ENCODE results near the gene SLC29A1.
A peak's percentile ranks its signal among the peaks of the same experiment; 100 is the strongest.

SLC29A1 gene

DNA sequence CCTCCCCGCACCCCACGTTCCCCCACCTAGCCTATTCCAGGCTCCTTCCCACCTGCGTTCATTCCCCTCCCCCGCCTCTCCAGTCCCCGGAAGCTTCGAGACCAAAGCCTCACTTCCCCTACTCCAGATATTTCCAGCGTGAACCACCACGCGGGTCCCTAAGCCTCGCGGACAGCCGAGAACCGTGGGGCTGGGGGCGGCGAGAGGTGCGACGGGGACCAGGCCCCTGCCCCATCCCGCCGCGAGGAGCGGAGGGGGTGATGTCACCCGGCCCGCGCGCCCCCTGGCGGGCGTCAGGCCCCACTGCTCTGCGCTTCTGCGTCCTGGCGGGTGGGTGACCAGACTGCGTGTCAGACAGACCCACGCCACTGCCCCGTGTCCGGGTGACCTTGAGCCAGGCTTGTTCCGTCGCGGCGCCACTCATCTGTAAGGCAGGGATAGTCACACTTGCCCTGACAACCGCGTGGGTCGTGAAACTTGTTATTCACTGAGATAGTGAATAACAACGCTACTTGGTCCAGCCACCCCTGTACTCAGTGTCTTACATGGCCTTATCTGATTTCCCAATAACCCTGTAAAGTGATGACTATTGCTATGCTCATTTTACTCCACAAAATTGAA is 14.5 kb downstream of the SLC29A1 start:
- peak; percentile 74 for DNase-seq

DNA sequence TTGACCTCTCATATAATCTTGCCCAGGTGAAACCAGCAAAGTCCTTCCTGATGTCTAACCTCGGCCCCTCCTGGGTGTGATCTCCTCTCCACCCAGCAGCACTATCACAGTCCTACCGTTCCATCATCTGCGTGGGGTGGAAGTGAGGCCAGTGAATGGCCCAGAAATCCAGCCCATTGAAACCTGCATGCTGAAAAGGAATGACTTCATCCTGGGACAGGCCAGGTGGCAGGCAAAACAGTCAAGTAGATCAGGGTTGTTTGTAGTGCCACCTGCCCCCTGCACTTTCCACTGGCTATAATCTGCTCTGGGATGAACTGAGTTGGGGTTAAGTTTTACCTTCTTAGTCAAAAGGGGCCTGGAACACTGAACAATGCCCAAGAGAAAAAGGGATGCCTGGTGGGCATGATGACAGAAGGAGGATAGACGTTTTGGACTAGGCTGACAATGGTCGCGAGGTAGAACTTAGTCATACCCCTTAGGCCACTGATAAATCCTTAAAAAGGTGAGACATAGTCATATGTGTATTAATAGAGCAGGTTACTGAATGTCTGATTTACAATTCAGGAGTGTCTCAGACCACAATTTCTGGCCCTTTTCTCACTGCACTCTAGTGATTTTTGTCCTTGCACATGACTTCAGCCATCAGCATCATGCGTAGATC is 15.4 kb downstream of the SLC29A1 start:
- no peak for DNase-seq

DNA sequence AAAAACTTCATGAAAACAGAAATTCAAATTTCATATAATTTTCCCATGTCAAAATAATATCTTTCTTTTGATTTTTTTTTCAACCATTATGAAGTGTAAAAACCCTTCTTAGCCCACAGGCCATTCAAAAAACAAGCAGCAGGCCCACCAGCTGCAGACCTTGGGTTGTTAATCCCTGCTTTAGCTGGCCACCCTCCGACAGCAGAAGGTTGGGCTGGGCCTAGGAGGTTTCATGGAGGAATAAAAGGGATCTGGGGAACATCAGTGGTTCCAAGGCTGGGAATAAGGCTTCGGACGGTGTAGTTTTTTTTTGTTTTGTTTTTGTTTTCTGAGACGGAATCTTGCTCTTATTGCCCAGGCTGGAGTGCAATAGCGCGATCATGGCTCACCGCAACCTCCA is 19.9 kb downstream of the SLC29A1 start:
- DNase-seq: no peak

DNA sequence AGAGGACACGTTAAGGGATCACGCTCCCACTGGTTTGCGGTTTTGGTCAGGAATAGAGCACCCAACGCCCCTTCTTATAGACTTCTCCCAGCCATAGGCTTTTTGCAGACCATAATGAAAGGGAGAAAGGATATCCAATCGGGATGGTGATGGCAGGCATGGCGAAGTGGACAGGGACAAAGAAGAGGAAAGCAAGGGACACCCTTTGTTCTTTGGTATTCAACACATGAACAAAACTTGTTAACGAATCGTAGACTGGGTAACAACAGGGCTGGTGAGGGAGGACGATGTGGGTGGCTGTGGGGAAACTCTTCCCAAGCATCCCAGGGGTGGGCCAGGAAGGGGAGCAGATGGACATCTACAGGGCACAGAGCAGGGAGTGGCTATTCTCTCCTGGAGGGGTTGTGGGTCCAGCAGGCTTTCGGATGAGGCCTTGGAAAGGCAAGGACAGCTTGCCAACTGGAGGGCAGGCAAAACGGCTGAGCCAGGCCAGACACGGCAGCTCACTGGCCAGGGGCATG is 22.1 kb downstream of the SLC29A1 start:
- DNase-seq: no peak

DNA sequence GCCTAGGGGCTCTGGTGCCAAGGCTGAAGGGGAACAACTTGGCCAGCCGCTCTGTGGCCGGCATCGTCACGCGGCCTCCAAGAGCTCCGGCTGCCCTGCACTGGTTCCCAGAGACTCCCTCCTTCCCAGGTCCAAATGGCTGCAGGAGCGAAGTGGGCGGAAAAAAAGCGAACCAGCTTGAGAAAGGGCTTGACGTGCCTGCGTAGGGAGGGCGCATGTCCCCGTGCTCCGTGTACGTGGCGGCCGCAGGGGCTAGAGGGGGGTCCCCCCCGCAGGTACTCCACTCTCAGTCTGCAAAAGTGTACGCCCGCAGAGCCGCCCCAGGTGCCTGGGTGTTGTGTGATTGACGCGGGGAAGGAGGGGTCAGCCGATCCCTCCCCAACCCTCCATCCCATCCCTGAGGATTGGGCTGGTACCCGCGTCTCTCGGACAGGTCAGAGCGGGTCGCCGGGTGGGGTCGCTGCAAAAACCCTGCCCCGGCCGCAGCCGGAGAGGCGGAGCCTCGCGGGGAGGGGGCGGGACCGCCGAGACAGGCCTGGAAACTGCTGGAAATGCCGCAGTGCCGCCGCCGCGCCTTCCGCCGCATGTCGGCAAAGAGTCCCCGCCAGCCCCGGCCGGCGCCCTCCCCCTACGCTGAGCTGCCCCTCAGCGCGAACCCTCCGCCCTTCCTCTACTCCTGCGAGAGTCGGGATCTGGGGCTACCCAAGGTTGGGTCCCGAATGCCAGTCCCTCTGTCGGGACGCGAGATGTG is 22.7 kb downstream of the SLC29A1 start:
- DNase-seq: peak; percentile 64

DNA sequence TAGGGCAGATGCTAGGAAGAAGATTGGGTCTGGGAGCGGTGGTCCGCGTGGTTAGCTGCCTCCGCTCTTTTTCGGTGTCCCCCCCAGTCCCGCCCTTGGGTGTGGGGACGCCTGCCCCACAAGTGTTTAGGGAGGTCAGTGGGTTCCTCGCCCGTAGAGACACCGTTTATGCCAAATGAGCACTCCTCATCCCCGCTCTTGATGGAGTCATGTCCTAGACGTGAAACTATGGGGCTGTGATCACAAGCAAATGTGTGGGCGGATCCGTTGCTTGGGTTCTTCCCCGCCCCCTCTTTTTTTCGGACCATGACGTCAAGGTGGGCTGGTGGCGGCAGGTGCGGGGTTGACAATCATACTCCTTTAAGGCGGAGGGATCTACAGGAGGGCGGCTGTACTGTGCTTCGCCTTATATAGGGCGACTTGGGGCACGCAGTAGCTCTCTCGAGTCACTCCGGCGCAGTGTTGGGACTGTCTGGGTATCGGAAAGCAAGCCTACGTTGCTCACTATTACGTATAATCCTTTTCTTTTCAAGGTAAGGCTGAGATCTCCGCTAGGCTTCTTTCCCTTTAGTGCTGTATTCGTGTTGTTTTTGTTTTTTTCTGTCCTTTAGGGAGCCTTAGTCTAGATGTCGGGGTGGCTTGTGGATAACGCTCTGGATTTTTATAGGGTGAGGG is 23.4 kb downstream of the SLC29A1 start, which contains the start of gene HSP90AB1:
Gene HSP90AB1, plus strand, starts transcription at position 439 of the 675 bp plus-strand sequence. CDS start 1,529 bp downstream, outside the sequence.
- DNase-seq: peak; percentile 98

DNA sequence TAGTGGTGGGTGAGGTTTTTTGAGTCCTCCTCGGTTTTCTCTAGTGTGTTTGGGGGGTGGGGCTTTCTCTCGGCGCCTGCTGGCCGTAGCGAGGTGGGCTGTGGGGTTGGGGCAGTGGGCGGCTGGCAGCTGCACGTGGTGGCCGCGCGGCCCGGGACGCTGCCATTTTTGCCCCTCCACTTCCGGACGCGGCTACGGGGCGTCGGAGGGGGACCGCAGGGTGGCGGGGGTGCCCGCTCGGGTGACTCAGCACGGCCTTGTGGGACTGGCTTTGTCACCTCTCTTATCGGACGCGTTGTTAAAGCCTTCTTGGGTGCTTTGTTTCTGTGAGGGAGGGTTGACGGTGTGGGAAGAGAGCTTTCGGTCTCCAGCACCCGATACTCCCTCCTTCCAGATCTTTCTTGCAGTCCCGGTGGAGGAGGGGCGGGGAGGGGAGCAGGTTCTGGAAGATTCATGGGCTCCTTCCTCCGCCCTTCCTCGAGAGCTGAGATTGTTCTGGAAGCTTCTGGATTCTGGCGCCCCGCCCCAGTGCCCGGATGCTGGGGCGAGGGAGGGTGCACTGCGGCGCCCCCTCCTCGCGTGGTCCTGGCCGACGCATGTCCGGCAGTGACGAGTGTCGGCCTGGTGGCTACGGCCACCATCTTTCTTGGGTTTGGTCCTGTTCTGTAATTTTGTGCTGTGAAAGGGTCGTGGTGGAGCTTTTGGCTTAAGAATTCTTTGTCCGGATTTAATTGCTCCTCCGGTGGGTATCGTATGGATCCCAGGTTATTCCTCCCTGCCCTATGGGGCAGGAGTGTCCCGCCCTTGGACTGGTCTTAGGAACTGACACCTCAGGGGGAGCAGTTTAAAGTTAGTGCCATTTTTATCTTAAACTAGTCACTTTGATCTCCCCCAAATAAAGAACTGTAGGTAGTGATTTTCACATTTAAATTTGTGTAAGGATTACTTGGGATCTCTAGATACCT is 24.2 kb downstream of the SLC29A1 start:
- peak; percentile 88 for DNase-seq

DNA sequence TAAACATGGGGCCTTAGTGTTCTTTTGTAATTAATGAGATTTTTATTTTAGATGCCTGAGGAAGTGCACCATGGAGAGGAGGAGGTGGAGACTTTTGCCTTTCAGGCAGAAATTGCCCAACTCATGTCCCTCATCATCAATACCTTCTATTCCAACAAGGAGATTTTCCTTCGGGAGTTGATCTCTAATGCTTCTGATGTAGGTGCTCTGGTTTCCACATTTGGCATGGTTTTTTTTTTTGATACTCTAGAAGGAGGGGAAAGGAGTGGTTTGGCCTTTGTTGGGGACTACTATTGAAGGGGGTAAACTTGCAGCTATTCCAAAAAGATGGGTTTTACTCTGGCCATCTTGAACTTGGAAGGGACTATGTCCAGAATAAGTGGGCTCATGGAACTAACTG is 25.2 kb downstream of the SLC29A1 start:
- no peak for DNase-seq

DNA sequence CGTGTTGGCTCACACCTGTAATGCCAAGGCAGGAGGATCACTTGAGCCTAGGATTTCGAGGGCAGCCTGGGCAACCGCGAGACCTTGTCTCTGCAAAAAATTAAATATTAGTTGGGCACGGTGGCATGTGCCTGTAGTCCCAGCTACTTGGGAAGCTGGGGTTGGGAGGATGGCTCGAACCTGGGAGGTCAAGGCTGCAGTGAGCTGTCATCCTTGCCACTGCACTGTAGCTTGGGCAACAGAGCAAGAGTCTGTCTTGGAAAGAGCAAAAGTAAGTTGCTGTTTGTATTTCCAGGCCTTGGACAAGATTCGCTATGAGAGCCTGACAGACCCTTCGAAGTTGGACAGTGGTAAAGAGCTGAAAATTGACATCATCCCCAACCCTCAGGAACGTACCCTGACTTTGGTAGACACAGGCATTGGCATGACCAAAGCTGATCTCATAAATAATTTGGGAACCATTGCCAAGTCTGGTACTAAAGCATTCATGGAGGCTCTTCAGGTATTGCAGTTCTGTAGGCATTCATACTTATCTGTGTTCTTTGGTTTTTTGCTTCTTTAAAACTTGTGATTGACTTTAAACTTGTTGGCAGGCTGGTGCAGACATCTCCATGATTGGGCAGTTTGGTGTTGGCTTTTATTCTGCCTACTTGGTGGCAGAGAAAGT is 25.8 kb downstream of the SLC29A1 start:
- no peak for DNase-seq

DNA sequence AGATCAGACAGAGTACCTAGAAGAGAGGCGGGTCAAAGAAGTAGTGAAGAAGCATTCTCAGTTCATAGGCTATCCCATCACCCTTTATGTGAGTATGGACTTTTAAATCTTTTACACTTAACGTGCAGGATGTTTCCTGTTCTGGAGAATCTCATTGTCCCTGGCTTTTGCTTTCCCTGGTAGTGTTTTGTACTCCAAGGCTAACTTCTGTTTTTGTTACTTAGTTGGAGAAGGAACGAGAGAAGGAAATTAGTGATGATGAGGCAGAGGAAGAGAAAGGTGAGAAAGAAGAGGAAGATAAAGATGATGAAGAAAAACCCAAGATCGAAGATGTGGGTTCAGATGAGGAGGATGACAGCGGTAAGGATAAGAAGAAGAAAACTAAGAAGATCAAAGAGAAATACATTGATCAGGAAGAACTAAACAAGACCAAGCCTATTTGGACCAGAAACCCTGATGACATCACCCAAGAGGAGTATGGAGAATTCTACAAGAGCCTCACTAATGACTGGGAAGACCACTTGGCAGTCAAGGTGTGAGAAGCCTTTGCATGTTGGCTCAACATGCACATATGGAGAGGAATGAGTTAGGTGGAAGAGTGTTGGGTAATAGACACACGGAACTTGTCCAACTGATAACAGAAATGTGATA is 26.8 kb downstream of the SLC29A1 start:
- DNase-seq: no peak

DNA sequence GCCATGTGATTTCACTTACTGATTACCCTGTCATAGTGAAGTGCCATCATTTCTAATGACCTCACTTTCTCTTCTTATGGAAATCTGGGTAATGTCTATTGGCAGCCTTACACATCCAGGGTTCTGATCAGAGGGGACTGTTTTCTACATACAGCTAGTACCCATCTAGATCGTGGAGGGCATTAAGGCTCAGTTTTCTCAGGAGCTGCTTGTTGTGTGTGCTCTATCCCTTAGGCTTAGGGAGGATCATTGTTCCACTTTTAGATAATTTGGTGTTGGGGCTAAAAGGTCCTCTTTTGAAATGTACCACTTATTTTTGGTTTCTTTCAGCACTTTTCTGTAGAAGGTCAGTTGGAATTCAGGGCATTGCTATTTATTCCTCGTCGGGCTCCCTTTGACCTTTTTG is 27.3 kb downstream of the SLC29A1 start:
- no peak for DNase-seq

DNA sequence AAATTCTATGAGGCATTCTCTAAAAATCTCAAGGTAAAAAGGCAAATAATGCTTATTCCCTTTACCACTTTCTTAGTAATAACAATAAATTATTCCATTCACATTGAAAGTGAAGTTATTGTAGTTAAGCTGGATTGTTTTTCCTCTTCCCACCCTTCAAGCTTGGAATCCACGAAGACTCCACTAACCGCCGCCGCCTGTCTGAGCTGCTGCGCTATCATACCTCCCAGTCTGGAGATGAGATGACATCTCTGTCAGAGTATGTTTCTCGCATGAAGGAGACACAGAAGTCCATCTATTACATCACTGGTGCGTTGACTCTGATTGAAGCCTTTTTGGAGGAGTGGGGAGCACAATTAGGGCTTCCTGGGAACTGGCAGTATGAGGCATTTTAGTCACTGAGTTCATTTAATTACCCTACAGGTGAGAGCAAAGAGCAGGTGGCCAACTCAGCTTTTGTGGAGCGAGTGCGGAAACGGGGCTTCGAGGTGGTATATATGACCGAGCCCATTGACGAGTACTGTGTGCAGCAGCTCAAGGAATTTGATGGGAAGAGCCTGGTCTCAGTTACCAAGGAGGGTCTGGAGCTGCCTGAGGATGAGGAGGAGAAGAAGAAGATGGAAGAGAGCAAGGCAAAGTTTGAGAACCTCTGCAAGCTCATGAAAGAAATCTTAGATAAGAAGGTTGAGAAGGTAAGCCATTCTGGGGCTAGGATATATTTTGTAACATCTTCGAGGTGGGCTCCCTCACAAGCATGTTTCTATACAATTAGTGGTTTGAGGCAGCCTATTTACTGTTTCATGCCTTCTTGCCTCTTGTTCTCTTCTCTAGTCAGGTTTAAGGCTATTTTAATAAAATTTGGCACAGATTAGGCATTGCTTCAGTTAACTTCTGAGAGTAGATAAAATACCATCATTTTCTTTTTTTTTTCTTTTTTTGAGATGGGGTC is 28.5 kb downstream of the SLC29A1 start:
- no peak for DNase-seq

DNA sequence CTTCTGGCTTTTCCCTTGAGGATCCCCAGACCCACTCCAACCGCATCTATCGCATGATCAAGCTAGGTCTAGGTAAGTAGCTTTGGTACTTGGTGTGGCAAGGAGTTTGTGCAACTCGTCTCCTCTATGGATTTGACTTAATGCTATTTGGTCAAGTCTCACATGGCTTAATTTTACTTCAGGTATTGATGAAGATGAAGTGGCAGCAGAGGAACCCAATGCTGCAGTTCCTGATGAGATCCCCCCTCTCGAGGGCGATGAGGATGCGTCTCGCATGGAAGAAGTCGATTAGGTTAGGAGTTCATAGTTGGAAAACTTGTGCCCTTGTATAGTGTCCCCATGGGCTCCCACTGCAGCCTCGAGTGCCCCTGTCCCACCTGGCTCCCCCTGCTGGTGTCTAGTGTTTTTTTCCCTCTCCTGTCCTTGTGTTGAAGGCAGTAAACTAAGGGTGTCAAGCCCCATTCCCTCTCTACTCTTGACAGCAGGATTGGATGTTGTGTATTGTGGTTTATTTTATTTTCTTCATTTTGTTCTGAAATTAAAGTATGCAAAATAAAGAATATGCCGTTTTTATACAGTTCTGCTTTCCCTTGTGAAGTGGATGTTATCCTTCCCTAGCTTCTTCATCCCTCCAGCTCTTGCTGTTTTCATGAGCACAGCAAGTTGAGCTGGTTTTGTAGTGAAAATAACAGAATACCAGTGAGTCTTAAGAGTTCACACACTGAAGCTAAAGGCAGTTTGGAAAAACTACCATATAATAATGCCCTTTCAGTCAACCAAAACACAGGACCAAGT is 30.1 kb downstream of the SLC29A1 start:
- peak; percentile 82 for DNase-seq

DNA sequence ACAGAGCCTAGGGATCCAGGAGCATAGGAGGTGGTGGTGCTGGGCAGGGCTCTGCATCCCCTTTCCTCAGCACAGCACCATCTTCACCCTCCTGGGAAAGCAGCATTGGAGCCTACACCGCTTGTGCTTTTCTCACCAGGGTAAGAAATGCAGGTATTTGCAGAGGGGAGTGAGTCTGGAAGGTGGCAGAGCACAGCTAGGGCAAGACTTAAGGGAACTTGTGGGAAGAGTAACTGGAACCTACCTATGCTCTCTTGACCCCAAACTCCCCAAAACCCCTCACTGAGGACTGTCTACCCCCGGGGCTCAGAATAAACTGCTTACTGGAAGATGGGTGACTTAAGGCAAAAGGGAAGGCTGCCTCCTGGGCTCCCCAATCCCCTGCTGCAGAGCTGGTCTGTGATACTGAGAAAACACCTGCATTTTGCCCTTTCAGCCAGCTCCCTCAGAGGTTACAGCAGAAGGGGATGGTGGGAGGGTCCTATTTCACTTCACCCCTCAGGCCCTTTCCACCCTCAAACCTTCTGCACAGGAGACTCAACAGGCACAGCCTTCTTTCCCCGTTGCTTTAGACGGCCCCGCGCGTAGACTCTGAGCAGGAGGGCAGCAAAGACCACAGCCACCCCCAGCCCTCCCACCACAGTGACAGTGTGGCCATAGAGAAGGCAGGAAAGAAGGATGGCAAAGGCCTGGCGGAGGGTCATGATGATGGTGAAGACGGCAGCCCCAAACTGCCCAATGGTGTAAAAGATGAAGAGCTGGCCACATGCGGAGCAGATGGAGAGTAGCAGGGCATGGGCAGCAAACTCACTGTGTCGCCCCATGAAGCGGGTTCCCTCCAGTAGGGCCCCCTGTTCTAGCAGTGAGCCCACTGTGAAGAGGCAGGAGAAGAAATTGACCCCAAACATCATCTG is 31.1 kb downstream of the SLC29A1 start:
- DNase-seq: no peak

DNA sequence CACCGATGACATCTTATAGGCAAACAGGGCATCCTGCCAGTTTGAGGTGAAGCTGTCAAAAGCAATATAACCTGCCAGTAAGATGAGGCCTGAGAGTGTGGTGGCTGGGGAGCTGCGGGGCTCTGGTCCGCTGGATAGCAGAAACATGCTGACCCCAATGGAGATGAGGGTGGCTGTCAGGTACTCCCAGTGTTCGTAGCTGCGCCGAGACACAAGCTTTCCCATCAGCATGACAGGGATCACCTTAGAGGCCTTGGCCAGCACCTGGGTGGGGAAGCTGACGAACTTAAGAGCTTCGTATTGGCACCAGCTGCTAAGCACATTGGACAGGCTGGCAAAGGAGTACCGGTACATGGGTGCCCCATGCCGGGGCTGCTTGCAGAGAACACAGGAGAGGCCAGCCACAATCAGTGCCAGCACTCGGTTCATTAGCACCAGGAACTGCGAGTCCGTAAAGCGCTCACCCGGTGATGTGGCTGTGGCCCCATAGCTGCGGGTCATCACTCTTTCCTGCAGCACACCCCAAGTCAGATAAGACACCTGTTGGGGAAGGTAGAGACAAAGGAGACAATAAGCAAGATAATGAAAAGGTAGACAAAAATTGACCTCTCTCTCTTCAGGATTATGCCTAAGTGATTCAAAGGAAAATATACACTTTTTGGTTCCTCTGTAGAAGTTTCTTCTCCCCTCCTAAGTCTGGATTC is 31.9 kb downstream of the SLC29A1 start:
- DNase-seq: peak; percentile 40

DNA sequence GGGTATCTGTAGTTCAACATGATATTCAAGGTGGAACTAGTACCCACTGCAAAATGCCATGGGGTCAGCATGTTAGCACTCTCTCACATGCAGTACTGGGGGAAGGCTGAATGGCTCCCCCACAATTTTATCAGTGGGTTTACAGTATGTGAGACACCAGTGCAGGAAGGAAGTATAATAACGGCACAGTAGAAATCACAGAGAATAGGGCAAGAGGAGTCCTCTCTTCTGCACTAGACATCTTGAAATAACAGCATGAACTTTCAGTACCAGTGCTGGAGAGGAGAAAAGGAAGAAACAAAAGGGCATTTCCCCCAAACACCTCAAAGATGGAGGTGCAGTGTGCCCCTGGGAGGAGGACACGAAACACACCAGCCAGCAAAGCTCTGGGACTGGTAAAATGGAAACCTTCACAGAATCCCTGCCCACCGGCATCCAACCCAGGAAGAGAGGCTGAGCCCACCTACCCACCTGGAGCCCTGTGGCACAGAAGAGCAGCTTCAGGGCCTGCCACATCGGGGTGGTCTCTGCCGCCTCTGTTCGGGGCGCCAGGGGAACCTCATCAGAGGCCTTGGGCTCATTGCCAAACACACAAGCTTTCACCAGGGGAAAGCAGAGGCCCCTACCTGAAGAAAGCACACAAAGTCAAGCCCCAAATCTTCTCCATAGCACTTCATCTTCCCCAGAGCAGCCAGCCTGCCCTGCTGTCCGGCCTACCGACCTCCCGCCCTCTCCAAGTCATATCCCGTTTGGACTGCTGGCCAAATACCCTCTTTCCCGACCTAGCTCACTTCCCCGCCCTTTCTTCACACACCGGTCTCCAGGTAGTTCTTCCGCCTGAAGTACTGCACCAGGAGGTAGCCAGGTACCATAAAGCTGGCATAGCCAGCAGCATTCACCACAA is 32.7 kb downstream of the SLC29A1 start:
- peak; percentile 50 for DNase-seq

Data from hematopoietic multipotent progenitor cell treated with erythropoietin and hydrocortisone succinate and interleukin-3 and kit ligand, for 8 days (in vitro differentiated cells).